COLO829 (cell line): ENCODE measurements around the gene OTUB2.

Experiments used
- DNase-seq: peaks from one replicate; pipeline ENCODE4 v3.0.0; 2012; ENCODE audit warnings: low spot score

The OTUB2 gene

GRCh38 chr14:94021416-94022157 is 4.6 kb upstream of the OTUB2 start:
- DNase-seq: no peak

GRCh38 chr14:94022532-94023411 is 3.4 kb upstream of the OTUB2 start:
- no peak for DNase-seq

GRCh38 chr14:94024549-94024948 is 1.6 kb upstream of the OTUB2 start:
- DNase-seq: no peak

- DNase-seq: peak; percentile 51
These were observed 420 bp upstream of the OTUB2 start for GRCh38 chr14:94025720-94026119.

DNA sequence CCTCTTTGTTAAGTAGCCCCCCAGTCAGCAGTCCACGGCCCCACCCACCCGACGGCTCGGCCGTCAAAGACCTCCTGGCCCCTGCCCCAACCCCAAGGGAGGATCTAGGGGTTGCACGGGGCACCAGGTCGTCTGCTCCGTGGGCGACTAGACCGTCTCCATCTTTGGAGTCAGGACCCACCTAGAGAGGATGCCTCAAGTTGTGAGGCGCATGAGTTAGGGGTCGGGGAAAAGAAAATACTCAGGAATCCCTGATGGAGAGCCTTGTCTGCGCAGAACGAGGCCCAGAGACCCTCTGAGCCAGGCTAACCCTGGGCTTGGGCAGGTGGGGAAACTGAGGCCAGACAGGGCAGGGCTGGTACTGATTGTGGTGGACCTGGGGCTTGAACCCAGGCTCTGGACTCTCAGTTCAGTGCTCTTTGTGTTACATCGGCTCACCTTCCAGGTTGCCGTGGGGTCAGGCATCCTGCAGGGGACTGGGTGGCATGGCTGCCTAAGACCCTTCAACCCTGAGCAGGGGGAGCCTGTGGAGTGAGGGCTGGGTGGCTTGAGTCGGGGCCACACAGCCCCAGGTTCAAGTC is 839 bp downstream of the OTUB2 start:
- no peak for DNase-seq

DNA sequence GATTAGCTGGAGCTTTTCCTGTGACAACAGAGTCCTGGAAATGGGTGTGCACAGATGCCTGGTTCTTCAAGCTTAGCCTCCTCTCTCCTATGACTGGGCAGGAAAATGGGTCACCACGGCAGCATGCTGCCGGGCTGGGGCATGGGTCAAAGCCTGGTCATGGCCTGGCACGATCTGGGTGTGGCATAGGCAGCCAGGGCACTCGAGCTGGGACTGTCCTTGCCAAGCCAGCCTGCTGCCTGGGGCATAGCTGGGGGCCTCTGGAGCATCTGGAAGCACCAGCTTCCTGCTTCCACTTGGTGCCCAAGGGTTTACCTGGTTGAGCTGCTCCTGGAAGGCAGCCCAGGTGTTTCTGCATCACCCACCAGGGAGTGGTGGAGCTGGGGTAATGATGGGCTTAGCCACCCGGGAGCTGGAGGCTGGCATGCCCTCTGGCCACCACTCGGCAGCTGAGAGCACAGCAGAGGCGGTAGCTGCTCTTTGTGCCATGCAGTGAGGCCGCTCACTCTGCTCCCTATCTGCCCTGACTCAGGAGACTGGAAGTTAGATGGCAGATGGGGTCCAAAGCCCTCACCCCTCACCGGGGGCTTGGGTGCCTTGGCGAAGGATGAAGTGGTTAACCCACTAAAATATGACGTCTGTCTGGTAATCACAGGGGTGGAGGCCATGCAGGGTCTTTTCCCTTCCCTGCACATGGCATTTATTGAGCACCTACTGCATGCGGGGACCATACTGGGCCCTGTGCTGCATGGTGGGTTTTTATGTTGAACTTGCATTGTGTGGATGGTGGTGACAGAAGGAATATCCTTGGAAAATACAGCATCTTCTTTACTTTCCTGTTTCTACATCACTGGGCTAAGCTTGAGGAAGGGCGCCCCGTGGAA is 1.7 kb downstream of the OTUB2 start:
- no peak for DNase-seq

DNA sequence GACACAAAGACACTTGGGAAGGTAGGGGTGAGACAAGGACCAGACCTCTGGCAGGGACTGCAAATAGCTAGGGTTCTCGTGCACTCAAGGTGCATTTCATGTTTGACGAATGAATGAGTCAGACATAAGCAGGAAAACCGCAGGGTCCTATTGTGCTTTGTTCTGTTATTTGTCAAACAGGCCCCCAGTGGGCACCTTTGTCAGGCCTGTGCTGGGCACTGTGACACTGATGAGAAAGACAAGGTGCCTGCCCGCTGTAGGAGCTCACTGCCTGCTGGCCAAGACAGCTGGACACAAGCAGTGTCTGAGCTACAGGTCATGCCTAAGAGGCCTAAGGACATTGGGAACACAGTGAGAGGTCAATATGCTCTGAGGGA is 2.3 kb downstream of the OTUB2 start:
- no peak for DNase-seq

- no peak for DNase-seq
These were observed 3.1 kb downstream of the OTUB2 start for GRCh38 chr14:94029265-94029664.

DNA sequence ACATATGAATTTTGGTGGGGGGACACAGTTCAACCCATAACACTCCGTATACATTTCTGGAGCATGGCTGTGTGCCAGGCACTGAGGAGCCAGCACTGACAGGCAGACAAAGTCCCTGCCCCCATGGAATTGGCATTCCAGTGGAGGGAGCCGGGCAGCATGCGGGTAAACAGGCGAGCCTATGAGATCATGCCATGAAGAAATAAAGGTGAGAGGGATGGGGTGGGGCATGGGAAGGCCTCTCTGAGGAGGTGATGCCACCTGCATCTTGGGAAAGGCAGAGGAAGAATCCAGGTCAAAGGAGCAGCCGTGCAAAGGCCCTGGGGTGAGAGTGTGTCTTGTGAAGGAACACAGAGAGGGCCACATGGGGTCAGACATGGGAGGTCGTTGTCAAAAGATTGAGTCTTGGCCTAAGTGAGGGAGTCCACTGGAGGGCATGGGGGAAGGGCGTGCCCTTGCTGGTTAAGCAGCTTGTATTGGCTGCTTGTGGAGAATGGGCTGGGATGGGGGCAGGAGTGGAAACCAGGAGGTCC is 3.6 kb downstream of the OTUB2 start:
- no peak for DNase-seq

DNA sequence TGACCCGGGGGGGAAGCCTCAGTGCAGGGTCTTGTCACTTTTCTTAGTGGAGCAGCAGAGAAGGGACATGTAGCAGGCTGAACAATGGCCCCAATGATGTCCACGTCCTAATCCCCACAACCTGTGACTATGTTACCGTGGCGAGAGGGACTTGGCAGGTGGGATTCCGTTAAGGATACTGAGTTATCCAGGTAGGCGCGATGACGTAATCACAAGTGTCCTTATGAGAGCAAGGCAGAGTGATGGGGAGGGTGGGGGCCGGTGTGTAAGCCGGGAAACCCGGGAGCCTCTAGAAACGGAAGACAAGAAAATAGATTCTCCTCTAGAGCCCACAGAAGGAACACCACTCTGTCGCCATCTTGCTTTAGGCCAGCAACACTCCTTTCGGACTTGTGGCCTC is 4.4 kb downstream of the OTUB2 start:
- no peak for DNase-seq

DNA sequence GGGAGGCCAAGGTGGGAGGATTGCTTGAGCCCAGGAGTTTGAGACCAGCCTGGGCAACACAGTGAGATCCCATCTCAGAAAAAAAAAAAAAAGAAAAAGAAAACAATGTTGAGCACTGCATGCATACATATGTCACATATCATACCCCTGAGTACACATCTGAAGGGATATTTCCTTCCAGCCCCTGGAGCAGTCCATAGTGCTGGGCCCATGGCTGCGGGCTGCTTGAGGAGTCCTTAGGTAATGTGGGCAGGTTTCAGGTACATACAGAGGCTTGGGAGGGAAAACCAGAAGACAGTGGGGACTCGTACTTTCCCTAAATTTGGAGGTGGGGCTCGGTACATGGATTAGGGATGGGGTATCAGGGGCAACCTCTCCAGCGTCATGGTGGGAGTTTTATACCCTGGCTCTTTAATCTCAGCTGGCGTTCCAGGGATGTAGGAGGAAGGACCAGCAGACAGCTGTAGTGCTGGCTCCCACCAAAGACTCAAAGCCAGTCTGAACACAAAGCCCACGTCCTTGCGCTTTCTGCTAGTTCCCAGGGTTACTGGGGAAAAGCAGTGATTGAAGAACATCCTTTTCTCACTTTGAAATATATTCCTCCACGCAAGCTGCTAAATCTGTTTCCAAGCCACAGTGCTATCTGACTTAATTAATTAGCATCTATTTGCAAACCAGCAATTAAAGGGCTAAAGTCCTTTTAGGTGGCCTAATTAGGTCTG is 5.2 kb downstream of the OTUB2 start:
- DNase-seq: no peak

GRCh38 chr14:94031883-94032279 is 5.7 kb downstream of the OTUB2 start:
- no peak for DNase-seq

- no peak for DNase-seq
These were observed 8.7 kb downstream of the OTUB2 start for GRCh38 chr14:94034886-94035285.

GRCh38 chr14:94036313-94037167 is 10.4 kb downstream of the OTUB2 start:
- DNase-seq: peak; percentile 70

GRCh38 chr14:94037954-94038353 is 11.8 kb downstream of the OTUB2 start:
- no peak for DNase-seq

DNA sequence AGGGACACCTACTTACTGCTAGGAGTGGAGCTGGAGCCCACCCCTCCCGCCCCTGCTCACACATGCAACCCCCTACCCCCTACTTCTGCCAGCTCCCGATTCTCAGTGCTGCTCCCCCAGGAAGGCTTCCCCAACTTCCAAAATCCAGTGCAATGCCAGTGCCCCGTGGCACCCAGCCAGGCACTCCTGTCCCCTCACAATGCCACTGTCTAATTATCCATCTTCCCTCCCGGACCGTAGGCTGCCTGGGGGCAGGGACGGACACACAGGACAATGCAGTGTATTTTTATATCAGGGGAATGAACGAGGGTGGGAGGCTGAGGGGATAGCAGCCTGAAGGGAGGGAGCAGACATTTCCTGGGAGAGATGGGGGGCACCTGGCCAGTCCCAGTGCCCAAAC is 12.4 kb downstream of the OTUB2 start:
- no peak for DNase-seq

DNA sequence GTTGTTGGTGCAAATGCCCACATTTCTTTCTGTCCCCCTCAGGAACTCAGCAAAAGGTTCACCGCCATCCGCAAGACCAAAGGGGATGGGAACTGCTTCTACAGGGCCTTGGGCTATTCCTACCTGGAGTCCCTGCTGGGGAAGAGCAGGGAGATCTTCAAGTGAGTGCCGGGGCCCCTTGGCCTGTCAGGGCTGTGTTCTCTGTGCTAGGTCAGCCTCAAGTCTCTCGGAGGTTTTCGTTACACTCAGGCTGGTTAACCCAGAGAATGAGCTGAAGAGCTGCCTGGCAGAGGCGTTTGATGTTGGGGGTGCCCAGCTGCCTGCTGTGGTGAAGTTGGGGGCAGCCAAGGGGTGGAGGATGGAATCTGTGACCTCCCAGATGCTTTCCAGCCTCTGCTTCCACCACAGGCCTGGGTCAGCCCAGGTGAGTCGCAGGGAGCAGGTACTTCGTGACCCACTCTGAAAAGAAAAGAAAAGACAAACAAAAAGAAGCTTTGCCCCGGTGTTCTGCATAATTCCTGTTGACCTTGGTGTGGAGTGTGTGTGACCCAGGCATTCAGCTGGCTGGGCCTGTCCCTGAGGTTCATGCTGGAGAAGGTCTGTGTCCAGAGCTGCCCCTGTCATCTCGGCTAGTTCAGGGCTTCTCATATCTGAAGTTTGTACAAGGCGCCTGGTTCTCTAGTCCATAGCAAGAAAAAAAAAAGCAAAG is 12.9 kb downstream of the OTUB2 start:
- DNase-seq: no peak

GRCh38 chr14:94040247-94040646 is 14.1 kb downstream of the OTUB2 start:
- no peak for DNase-seq

DNA sequence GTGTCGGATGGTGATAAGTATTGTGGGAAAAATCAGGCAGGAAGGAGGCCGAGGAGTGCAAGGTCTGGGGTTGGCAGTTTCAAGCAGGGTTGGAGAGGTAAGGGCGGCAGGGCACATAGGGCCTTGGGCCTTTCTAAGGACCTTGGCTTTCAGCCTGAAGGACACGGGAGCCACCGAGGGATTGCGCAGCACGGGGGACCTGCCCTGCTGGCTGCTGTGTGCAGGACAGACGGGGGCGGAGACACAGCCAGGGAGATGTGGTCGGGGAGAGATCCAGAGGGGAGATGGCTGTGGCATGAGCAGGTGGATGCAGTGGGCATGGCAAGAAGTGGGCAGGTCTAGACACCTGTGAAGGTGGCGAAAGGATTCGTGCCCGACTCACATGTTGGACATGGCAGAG is 14.7 kb downstream of the OTUB2 start:
- no peak for DNase-seq
